ENCODE measurements around the gene LRMDA. TPM values are rescaled to one million over a fixed set of nuclear protein-coding genes. Genes with fewer than 3 reads are reported as not detected.

LRMDA gene
- total RNA-seq, 2 experiments from 2014 or later = not detected

DNA sequence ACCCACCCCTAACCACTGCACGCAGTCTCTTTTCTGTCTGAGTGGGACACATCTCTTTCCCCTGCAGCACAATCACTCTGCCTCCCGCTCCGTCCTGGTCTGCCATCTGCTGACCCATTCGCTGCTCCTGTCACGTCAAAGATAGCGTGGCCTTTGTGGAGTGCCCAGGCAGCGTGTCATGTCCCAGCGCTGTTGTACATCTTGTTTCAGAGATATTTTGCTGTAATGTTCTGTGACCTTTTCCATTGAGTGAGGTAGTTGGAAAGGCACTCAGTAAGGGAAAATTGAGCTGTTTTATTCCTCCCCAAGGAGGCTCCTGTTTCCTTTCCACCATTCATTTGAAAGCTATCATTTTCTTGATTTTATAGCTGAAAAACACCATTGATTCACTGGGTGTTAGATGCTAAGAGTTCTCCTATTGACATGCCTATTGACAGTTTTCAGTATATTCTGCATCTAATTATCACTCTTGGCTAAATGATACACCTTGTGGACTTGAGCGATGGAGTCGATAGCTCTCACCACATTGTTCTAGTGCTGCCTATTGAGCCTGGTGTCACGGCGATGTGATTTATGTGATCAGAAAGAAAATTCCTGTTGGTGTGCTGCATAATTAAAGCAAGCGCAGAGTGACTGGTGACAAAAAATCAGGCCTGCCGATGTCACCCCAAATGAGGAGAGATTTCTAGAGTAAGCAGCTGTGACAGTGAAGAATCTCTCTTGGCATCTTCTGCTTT lies 372.6 kb downstream of the LRMDA start:
- Mint-ChIP-seq H3K4me3 (no peak overlapping the region), H3K4me1 (no peaks in the 10 kb centered on the region), H3K27ac (no peak overlapping the region), H3K27me3 (peaks cover 7% of the 10 kb centered on the region), H3K9me3 (no peaks in the 10 kb centered on the region), H3K36me3 (no peaks in the 10 kb centered on the region)
- POLR2A ChIA-PET = no interaction called here
- DNase-seq (no peak), ATAC-seq (ENCODE audit: low read depth) (no peak)

DNA sequence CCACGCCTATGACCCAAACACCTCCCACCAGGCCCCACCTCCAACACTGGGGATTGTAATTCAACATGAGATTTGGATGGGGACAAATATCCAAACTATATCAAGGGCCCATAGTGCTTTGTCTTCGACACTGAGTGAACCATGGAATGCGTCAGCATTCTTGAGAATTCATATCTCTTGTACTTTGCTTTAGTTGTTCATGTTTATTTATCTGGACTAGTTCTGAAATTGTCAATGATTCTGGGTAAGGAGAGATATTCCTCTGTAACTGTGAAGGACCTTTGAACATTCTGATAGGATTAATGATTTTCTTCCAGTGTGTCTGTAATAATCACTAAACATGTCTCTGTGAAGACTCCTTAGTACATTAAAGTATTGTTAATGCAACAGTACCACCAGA lies 374.8 kb downstream of the LRMDA start:
- no peaks in the 10 kb centered on the region for H3K36me3 Mint-ChIP-seq
- no peaks in the 10 kb centered on the region for H3K9me3 Mint-ChIP-seq
- no peak overlapping the region for H3K27ac Mint-ChIP-seq
- POLR2A ChIA-PET = no interaction called here
- peaks cover 7% of the 10 kb centered on the region for H3K27me3 Mint-ChIP-seq
- ATAC-seq (ENCODE audit: low read depth) = no peak
- no peak for DNase-seq
- no peaks in the 10 kb centered on the region for H3K4me1 Mint-ChIP-seq
- H3K4me3 Mint-ChIP-seq = no peak overlapping the region

DNA sequence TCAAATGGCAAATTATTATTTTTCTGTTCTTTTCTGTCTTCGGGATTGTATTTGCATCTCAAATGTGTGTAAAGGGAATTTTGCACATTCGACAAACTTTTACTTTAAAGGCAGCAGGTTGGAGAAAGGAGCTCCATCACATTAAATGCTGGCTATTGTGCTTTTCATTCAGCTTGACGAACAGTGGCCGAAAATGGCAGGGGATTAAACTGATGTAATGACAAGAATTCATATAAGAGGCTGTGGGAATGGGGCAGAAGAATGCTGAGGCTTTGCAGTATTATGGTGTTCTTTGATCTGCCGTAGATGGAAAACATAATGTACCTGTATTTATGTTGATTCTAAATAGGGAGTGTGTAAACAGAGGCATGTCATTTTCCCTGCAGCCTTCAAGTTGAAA lies 376.0 kb downstream of the LRMDA start:
- ATAC-seq (ENCODE audit: low read depth) (no peak), DNase-seq (no peak)
- Mint-ChIP-seq H3K4me1 (no peaks in the 10 kb centered on the region), H3K27me3 (peaks cover 7% of the 10 kb centered on the region), H3K9me3 (no peaks in the 10 kb centered on the region), H3K4me3 (no peak overlapping the region), H3K36me3 (no peaks in the 10 kb centered on the region), H3K27ac (no peak overlapping the region)
- POLR2A ChIA-PET = no interaction called here

DNA sequence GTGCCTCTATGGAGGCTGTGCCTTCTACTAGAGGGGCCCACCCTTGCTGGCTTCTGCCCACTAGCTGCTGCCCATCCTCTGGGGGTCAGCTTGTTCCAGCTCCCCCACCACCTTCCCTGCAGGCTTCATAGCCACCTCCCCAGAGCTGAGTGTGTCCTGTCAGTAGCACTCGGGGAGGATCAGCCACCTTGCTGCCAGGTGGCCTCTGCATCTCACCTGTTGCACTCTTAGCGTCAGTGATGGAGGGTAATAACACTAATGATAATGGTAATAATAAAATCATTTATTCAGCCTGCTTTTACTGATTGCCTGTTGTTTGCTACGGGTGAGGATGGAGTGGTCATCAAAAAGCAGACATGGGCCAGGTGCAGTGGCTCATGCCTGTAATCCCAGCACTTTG lies 377.6 kb downstream of the LRMDA start:
- H3K4me3 Mint-ChIP-seq = no peak overlapping the region
- no peaks in the 10 kb centered on the region for H3K36me3 Mint-ChIP-seq
- H3K27ac Mint-ChIP-seq = no peak overlapping the region
- no peaks in the 10 kb centered on the region for H3K4me1 Mint-ChIP-seq
- no peak for ATAC-seq (ENCODE audit: low read depth)
- H3K27me3 Mint-ChIP-seq = peaks cover 7% of the 10 kb centered on the region
- no peak for DNase-seq
- no peaks in the 10 kb centered on the region for H3K9me3 Mint-ChIP-seq
- POLR2A ChIA-PET = no interaction called here

DNA sequence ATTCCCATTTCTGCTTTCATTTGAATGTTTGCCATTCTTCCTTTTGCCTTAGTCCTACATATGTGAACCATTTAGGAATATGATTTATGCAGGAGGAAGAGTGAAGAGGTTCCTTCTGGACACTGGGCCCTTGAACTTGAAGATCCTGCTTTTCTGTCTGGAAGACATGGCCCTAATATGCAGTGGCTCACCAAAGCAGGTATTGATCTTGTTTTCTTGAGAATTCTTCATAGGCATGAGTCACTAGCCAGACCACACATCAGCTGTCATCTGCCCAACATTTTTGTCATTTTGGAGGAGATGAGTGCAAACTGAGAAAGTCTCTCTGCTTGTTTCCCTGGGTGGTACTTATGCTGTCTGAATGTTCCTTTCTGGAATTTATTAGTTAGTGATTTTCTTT lies 382.6 kb downstream of the LRMDA start:
- peaks cover 3% of the 10 kb centered on the region for H3K27me3 Mint-ChIP-seq
- ATAC-seq (ENCODE audit: low read depth) (no peak), DNase-seq (no peak)
- H3K36me3 Mint-ChIP-seq = no peaks in the 10 kb centered on the region
- POLR2A ChIA-PET = no interaction called here
- no peaks in the 10 kb centered on the region for H3K4me1 Mint-ChIP-seq
- H3K9me3 Mint-ChIP-seq = peaks cover 2% of the 10 kb centered on the region
- no peak overlapping the region for H3K4me3 Mint-ChIP-seq
- no peak overlapping the region for H3K27ac Mint-ChIP-seq

DNA sequence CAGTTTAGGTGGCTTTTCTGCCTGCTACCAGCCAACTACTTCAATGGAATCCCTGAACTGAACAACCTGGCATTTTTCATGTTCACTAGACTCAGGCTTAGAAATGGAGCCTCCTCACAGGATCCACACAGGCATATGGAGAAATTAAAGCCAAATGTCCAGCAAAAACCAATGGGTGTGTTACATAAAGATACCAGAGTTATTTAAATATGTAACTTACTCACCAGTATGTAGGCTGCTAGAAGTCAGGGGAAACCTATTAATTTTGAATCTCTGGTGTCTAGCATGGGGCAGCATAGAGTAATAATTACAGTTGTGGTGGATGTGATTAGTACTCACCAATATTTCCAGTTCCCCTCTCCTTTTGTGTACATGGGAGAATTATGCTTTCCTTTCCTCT lies 383.6 kb downstream of the LRMDA start:
- no peak overlapping the region for H3K4me3 Mint-ChIP-seq
- H3K9me3 Mint-ChIP-seq = peaks cover 2% of the 10 kb centered on the region
- DNase-seq (no peak), ATAC-seq (ENCODE audit: low read depth) (no peak)
- no peak overlapping the region for H3K27ac Mint-ChIP-seq
- H3K27me3 Mint-ChIP-seq = no peaks in the 10 kb centered on the region
- no peaks in the 10 kb centered on the region for H3K36me3 Mint-ChIP-seq
- no peaks in the 10 kb centered on the region for H3K4me1 Mint-ChIP-seq
- POLR2A ChIA-PET = no interaction called here

DNA sequence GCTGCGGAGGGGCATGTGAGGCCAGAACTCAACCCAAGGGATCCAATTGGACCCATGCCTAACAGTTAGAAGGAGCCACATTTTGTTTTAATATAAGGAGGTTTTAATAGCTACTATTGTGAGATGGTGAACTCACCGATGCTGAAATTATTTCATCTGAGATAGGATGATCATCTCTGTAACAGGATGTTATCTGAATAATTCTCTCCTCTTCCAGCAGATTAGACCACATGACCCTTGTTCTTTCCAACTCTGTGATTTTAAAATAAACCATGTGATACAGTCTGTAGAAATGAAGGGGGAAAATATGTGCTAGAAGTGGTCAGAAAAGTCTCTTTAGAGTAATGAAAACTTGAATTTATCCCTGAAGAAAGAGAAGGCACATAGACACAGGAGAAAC lies 385.8 kb downstream of the LRMDA start:
- POLR2A ChIA-PET = no interaction called here
- no peak overlapping the region for H3K4me3 Mint-ChIP-seq

DNA sequence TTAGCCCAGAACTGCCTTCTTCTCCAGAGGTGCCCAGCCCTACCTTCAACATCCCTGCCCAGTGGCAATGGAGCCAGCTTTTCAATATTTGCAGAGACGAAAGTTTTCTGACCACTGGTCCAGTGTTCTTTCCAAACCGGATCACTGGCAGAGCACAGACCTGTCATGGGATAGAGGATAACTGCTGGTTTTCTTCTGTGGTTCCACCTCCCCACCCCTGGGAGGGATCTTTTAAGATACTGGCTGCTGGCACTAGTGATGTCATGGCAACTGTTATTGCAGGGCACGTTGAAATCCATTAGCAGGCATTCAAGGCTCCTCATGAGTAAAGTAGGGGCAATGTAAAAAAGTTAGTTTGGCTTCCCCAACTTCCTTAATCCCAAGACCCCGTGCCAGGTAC lies 387.1 kb downstream of the LRMDA start:
- no peak for ATAC-seq (ENCODE audit: low read depth)
- Mint-ChIP-seq H3K4me3 (no peak overlapping the region), H3K4me1 (no peaks in the 10 kb centered on the region)

More for the DNA sequence above, 385.8 kb downstream of the LRMDA start:
- Mint-ChIP-seq H3K36me3 (no peaks in the 10 kb centered on the region), H3K27ac (no peak overlapping the region), H3K27me3 (peaks cover 3% of the 10 kb centered on the region), H3K4me1 (no peaks in the 10 kb centered on the region), H3K9me3 (peaks cover 2% of the 10 kb centered on the region)
- ATAC-seq (ENCODE audit: low read depth) (no peak), DNase-seq (no peak)

DNA sequence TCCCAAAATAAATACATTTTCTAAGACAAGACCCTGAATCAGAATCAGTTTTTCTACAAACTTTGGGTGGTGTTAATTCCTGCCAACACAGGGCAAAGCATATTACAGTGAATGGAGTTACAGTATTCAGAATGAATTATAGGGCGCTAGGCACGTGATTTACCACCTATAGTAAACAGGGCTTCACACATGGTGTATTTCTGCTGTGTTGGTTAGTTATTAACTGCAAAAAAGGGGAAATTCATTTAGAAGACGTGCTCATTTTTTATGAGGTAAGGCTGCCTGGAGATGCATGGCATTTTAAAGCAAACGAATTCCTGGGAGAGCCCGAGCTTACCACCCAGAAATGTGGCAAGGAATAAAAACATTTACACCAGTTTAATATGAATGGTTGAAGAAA lies 393.8 kb downstream of the LRMDA start:
- POLR2A ChIA-PET = no interaction called here
- Mint-ChIP-seq H3K9me3 (no peaks in the 10 kb centered on the region), H3K27me3 (peaks cover 3% of the 10 kb centered on the region), H3K4me3 (no peak overlapping the region), H3K36me3 (no peaks in the 10 kb centered on the region), H3K4me1 (no peaks in the 10 kb centered on the region), H3K27ac (no peak overlapping the region)
- no peak for DNase-seq
- no peak for ATAC-seq (ENCODE audit: low read depth)

More for the DNA sequence above, 387.1 kb downstream of the LRMDA start:
- no peak for DNase-seq
- Mint-ChIP-seq H3K9me3 (peaks cover 2% of the 10 kb centered on the region), H3K36me3 (no peaks in the 10 kb centered on the region), H3K27me3 (peaks cover 3% of the 10 kb centered on the region), H3K27ac (no peak overlapping the region)
- POLR2A ChIA-PET = no interaction called here

DNA sequence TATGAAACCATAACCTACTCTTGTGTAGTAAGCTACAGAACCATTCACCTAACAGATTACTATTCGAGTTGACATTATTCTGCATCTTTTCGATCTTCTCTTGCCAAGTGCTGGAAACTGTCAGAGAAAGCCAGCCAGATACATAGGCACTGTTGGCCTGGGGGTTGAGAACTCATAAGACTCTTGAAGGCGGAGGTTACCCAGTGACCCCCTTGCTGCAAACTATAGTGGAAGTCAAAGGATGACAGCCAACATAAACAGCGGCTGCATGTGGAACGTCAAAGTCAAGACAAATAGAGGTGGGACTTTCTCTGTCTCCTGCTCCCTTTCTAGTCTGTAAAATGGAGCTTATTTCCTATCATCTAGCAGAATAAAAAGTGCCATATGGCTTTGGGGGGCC lies 394.2 kb downstream of the LRMDA start:
- H3K4me3 Mint-ChIP-seq = no peak overlapping the region
- H3K9me3 Mint-ChIP-seq = no peaks in the 10 kb centered on the region
- DNase-seq = no peak
- H3K36me3 Mint-ChIP-seq = no peaks in the 10 kb centered on the region
- POLR2A ChIA-PET = no interaction called here
- no peak overlapping the region for H3K27ac Mint-ChIP-seq
- no peak for ATAC-seq (ENCODE audit: low read depth)
- H3K4me1 Mint-ChIP-seq = no peaks in the 10 kb centered on the region
- no peaks in the 10 kb centered on the region for H3K27me3 Mint-ChIP-seq

DNA sequence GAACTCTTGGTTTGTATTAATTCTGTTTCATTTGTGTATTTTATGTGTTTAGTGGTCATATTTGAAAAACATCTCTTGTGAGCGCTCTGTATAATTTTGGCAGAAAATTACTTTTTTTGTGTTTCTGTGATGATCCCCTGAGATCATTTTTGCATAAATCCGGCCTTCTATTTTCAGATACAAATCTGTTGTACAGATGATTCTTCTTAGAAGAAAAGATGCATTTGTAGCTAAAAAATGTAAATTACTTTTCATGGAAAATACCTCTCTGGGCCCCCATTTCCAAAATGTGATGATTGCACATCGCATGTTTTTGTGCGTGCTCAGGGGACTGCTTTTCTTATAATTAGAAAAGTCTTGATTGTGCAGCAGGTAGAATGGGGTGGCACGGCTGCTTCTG lies 395.4 kb downstream of the LRMDA start:
- POLR2A ChIA-PET = no interaction called here
- no peak overlapping the region for H3K27ac Mint-ChIP-seq
- H3K9me3 Mint-ChIP-seq = no peaks in the 10 kb centered on the region
- H3K4me3 Mint-ChIP-seq = no peak overlapping the region
- H3K4me1 Mint-ChIP-seq = no peaks in the 10 kb centered on the region
- H3K27me3 Mint-ChIP-seq = no peaks in the 10 kb centered on the region
- H3K36me3 Mint-ChIP-seq = no peaks in the 10 kb centered on the region
- no peak for ATAC-seq (ENCODE audit: low read depth)
- no peak for DNase-seq

DNA sequence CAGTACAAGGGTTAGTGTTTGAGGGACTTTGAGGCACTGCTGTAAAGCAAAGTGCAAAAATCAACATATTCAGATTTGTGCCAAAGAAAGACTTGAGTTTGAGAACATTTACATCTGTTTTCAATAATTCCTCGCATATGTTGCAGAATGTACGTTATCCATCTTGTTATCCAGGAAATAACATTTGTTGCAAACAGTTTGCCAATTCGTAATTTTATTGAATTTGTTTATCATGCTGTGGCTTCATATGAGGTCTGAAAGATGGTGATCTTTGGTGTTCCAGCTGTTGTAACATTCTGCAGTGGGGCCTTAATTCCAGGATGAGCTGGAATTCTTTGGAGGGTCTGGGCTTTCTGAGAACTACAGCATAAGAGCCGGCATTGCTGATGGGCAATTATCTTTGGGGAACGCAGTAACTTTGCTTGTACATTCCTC lies 396.2 kb downstream of the LRMDA start:
- no peak for DNase-seq
- no peaks in the 10 kb centered on the region for H3K9me3 Mint-ChIP-seq
- no peak overlapping the region for H3K27ac Mint-ChIP-seq
- no peaks in the 10 kb centered on the region for H3K36me3 Mint-ChIP-seq
- no peak overlapping the region for H3K4me3 Mint-ChIP-seq
- POLR2A ChIA-PET = no interaction called here
- H3K27me3 Mint-ChIP-seq = no peaks in the 10 kb centered on the region
- ATAC-seq (ENCODE audit: low read depth) = no peak
- no peaks in the 10 kb centered on the region for H3K4me1 Mint-ChIP-seq

DNA sequence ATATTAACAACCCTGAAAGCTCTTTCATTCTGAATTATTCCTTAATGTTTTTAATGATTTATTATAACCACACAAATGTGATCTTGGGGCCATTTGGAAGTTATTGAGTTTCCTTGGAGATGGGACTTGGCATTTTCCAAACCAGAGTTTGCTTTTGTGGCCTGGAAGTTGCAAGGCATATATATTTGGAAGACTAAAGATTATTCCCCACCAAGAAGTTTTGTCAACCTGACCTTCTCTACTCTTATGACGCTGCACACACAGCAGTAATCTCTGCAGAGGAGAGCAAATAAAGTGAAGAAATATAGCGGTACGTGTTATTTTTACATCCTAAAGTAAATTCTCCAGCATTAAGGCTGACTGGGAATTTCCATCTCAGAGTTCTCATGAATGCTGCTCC lies 397.0 kb downstream of the LRMDA start:
- Mint-ChIP-seq H3K4me3 (no peak overlapping the region), H3K27ac (no peak overlapping the region), H3K27me3 (no peaks in the 10 kb centered on the region), H3K4me1 (no peaks in the 10 kb centered on the region), H3K9me3 (no peaks in the 10 kb centered on the region), H3K36me3 (no peaks in the 10 kb centered on the region)
- ATAC-seq (ENCODE audit: low read depth) = no peak
- POLR2A ChIA-PET = no interaction called here
- DNase-seq = no peak

DNA sequence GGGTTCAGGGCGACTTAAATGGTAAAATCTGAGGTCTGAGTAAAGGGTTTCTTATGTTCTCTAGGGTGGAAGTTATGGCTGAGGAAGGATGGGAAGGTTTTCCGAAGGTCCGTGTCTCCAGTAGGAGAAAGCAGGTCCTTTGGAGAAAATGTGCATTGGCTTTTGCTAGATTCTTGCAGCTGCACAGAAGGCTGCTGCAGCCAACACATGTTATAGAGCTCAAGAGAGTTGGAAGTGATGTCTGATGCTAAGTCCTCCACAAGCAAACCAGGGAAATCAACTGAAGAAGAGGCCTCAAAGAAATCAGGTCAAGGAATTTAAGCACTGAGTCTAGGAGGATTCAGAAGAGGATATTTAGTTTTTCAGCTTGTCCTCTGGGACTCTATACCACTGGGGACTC lies 404.6 kb downstream of the LRMDA start:
- no peaks in the 10 kb centered on the region for H3K9me3 Mint-ChIP-seq
- H3K27ac Mint-ChIP-seq = no peak overlapping the region
- POLR2A ChIA-PET = no interaction called here
- H3K36me3 Mint-ChIP-seq = no peaks in the 10 kb centered on the region
- H3K4me1 Mint-ChIP-seq = no peaks in the 10 kb centered on the region
- ATAC-seq (ENCODE audit: low read depth) (no peak), DNase-seq (no peak)
- H3K4me3 Mint-ChIP-seq = no peak overlapping the region
- H3K27me3 Mint-ChIP-seq = peaks cover 8% of the 10 kb centered on the region

DNA sequence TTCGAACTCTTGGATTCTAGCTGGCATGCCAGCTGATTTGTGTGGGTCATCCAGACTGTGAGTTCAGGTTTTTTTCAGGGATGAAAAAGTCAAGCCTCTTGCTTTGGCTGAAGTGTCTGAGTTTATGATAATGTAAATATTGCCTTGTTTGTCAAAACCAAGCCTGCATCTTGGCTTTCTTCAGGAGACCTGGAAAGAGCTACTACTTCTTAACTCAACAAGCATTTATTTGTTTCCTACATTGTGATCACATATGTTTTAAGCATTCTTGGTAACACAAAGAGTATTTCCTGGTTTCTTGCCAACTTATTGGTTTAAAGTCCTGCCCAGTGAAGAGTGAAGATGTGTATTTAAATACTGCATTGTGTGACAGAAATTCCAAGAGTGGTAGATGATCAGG lies 407.1 kb downstream of the LRMDA start:
- Mint-ChIP-seq H3K27ac (no peak overlapping the region), H3K27me3 (peaks cover 8% of the 10 kb centered on the region), H3K4me1 (no peaks in the 10 kb centered on the region), H3K9me3 (no peaks in the 10 kb centered on the region), H3K36me3 (no peaks in the 10 kb centered on the region), H3K4me3 (no peak overlapping the region)
- no peak for ATAC-seq (ENCODE audit: low read depth)
- POLR2A ChIA-PET = no interaction called here
- no peak for DNase-seq
